ENCODE data around the gene NOB1.

Gene NOB1

GRCh38 chr16:69779724-69780123 is 25.0 kb upstream of the NOB1 start:
- peaks cover 3% of the 10 kb centered on the region for H3K9me3 ChIP-seq (ENCODE audit: control insufficient read depth, low read length)
- no peaks in the 10 kb centered on the region for H3K4me1 ChIP-seq (ENCODE audit: control insufficient read depth, insufficient read depth, low read length)
- no peak for DNase-seq (ENCODE audit: low read depth)
- H3K9ac ChIP-seq (ENCODE audit: low read length): no peak overlapping the region
- H3K27me3 ChIP-seq (replicated peaks; ENCODE audit: control insufficient read depth, insufficient read depth, low read length): no peaks in the 10 kb centered on the region
- H3K4me3 ChIP-seq (ENCODE audit: low read length): no peak overlapping the region
- H3K36me3 ChIP-seq (ENCODE audit: control insufficient read depth, insufficient read depth, low read length, severe bottlenecking): no peaks in the 10 kb centered on the region

GRCh38 chr16:69775563-69775962 is 20.8 kb upstream of the NOB1 start:
- no peak overlapping the region for H3K4me3 ChIP-seq (ENCODE audit: low read length)
- DNase-seq (ENCODE audit: low read depth): no peak
- no peaks in the 10 kb centered on the region for H3K36me3 ChIP-seq (ENCODE audit: control insufficient read depth, insufficient read depth, low read length, severe bottlenecking)
- H3K9me3 ChIP-seq (ENCODE audit: control insufficient read depth, low read length): peaks cover 3% of the 10 kb centered on the region
- no peaks in the 10 kb centered on the region for H3K27me3 ChIP-seq (replicated peaks; ENCODE audit: control insufficient read depth, insufficient read depth, low read length)
- peaks cover 7% of the 10 kb centered on the region for H3K4me1 ChIP-seq (ENCODE audit: control insufficient read depth, insufficient read depth, low read length)
- no peak overlapping the region for H3K9ac ChIP-seq (ENCODE audit: low read length)

- no peaks in the 10 kb centered on the region for H3K36me3 ChIP-seq (ENCODE audit: control insufficient read depth, insufficient read depth, low read length, severe bottlenecking)
- peak overlapping the region; percentile 61 for H3K4me3 ChIP-seq (ENCODE audit: low read length)
- H3K9me3 ChIP-seq (ENCODE audit: control insufficient read depth, low read length): peaks cover 3% of the 10 kb centered on the region
- H3K27me3 ChIP-seq (replicated peaks; ENCODE audit: control insufficient read depth, insufficient read depth, low read length): no peaks in the 10 kb centered on the region
- DNase-seq (ENCODE audit: low read depth): no peak
- H3K4me1 ChIP-seq (ENCODE audit: control insufficient read depth, insufficient read depth, low read length): peaks cover 7% of the 10 kb centered on the region
- no peak overlapping the region for H3K9ac ChIP-seq (ENCODE audit: low read length)
Measured at GRCh38 chr16:69773260-69773947, 18.7 kb upstream of the NOB1 start.

DNA sequence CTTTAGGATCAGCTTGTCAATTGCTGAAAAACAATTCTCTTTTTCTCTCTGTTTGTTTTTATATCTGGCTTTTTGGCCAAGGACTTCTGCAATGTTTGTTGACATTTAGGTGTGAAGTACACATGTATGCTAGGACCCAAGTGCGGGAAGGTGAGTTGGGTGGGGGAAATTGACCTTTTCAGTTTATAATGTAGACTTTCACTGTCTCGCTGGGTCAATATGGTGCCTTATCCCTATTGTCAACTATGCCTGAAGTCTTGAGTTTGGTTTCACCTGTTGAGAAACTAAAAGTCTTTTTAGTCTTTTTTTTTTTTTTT is 16.9 kb upstream of the NOB1 start:
- Histone ChIP-seq H3K27me3 (replicated peaks; ENCODE audit: control insufficient read depth, insufficient read depth, low read length) (no peaks in the 10 kb centered on the region), H3K4me1 (ENCODE audit: control insufficient read depth, insufficient read depth, low read length) (peaks cover 7% of the 10 kb centered on the region), H3K9me3 (ENCODE audit: control insufficient read depth, low read length) (peaks cover 3% of the 10 kb centered on the region), H3K36me3 (ENCODE audit: control insufficient read depth, insufficient read depth, low read length, severe bottlenecking) (no peaks in the 10 kb centered on the region), H3K4me3 (ENCODE audit: low read length) (no peak overlapping the region), H3K9ac (ENCODE audit: low read length) (no peak overlapping the region)
- DNase-seq (ENCODE audit: low read depth): no peak

- no peaks in the 10 kb centered on the region for H3K27me3 ChIP-seq (replicated peaks; ENCODE audit: control insufficient read depth, insufficient read depth, low read length)
- no peak overlapping the region for H3K4me3 ChIP-seq (ENCODE audit: low read length)
- no peaks in the 10 kb centered on the region for H3K9me3 ChIP-seq (ENCODE audit: control insufficient read depth, low read length)
- peaks cover 7% of the 10 kb centered on the region for H3K4me1 ChIP-seq (ENCODE audit: control insufficient read depth, insufficient read depth, low read length)
- no peaks in the 10 kb centered on the region for H3K36me3 ChIP-seq (ENCODE audit: control insufficient read depth, insufficient read depth, low read length, severe bottlenecking)
- H3K9ac ChIP-seq (ENCODE audit: low read length): no peak overlapping the region
- DNase-seq (ENCODE audit: low read depth): no peak
Measured at GRCh38 chr16:69769404-69769803, 14.7 kb upstream of the NOB1 start.

GRCh38 chr16:69768666-69769065 is 13.9 kb upstream of the NOB1 start:
- H3K9me3 ChIP-seq (ENCODE audit: control insufficient read depth, low read length): no peaks in the 10 kb centered on the region
- no peak overlapping the region for H3K4me3 ChIP-seq (ENCODE audit: low read length)
- peaks cover 9% of the 10 kb centered on the region for H3K4me1 ChIP-seq (ENCODE audit: control insufficient read depth, insufficient read depth, low read length)
- H3K36me3 ChIP-seq (ENCODE audit: control insufficient read depth, insufficient read depth, low read length, severe bottlenecking): no peaks in the 10 kb centered on the region
- H3K9ac ChIP-seq (ENCODE audit: low read length): no peak overlapping the region
- no peaks in the 10 kb centered on the region for H3K27me3 ChIP-seq (replicated peaks; ENCODE audit: control insufficient read depth, insufficient read depth, low read length)
- DNase-seq (ENCODE audit: low read depth): no peak

- peaks cover 10% of the 10 kb centered on the region for H3K4me1 ChIP-seq (ENCODE audit: control insufficient read depth, insufficient read depth, low read length)
- H3K4me3 ChIP-seq (ENCODE audit: low read length): no peak overlapping the region
Measured at GRCh38 chr16:69767459-69768229, 12.9 kb upstream of the NOB1 start.

DNA sequence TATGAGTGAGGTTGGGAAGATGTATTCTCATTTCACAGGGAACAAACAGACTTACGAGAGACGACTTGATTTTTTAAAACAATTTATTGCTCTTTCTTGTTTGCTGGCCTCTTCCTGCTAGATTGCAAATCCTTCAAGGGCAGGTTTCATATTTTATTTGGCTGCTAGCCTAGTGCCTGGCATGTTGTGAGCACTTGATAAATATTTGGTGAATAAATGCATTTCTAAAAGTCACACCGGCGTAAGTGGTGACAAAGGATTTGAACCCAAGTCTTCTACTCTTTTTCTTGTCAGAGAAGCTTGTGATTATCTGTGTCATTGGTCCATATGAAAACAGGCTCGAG is 8.8 kb upstream of the NOB1 start:
- H3K9me3 ChIP-seq (ENCODE audit: control insufficient read depth, low read length): no peaks in the 10 kb centered on the region
- H3K36me3 ChIP-seq (ENCODE audit: control insufficient read depth, insufficient read depth, low read length, severe bottlenecking): no peaks in the 10 kb centered on the region
- peak overlapping the region; percentile 98 for H3K4me3 ChIP-seq (ENCODE audit: low read length)
- DNase-seq (ENCODE audit: low read depth): peak; percentile 14
- H3K4me1 ChIP-seq (ENCODE audit: control insufficient read depth, insufficient read depth, low read length): peaks cover 8% of the 10 kb centered on the region
- H3K27me3 ChIP-seq (replicated peaks; ENCODE audit: control insufficient read depth, insufficient read depth, low read length): no peaks in the 10 kb centered on the region
- peak overlapping the region; percentile 97 for H3K9ac ChIP-seq (ENCODE audit: low read length)

More at GRCh38 chr16:69767459-69768229, 12.9 kb upstream of the NOB1 start:
- Histone ChIP-seq H3K9ac (ENCODE audit: low read length) (no peak overlapping the region), H3K36me3 (ENCODE audit: control insufficient read depth, insufficient read depth, low read length, severe bottlenecking) (no peaks in the 10 kb centered on the region), H3K27me3 (replicated peaks; ENCODE audit: control insufficient read depth, insufficient read depth, low read length) (no peaks in the 10 kb centered on the region), H3K9me3 (ENCODE audit: control insufficient read depth, low read length) (no peaks in the 10 kb centered on the region)
- no peak for DNase-seq (ENCODE audit: low read depth)

DNA sequence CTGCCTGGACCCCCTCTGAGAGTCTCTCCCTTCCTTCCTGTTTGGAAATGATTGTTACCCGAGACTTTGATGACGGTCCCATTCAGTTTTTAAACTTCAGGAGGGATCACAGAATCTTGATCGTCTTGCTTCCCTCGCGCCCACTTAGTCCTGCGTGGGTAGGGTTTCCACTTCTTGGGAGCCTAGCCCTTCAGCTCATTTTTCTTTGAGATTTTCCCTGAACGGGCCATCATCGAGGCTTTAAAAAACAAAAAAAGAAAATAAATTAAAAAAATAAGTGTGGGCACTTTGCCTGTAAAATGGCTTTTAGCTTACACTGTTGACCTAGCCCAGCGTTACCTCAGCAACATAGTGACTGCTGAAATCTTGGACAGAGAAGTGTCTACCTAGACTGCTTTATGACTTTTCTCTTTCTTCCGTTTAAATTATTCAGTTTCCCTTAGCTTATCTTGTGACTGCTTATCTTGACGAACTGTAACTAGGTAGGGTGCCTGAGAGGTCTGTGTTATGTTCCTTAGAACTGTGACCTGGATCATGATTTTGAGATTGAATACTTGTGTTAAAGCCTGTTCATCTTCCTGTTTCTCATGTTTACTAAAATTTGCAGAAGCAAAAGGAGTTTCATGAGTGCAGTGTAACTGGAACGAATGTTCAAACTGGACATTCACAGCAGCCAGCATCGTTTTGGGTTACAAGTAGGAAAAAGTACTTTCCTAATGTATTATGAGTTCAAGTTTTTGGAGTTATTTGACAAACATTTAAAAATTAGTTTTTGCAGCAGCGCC is 8.3 kb upstream of the NOB1 start:
- Histone ChIP-seq H3K36me3 (ENCODE audit: control insufficient read depth, insufficient read depth, low read length, severe bottlenecking) (no peaks in the 10 kb centered on the region), H3K27me3 (replicated peaks; ENCODE audit: control insufficient read depth, insufficient read depth, low read length) (no peaks in the 10 kb centered on the region), H3K4me1 (ENCODE audit: control insufficient read depth, insufficient read depth, low read length) (peaks cover 8% of the 10 kb centered on the region), H3K9ac (ENCODE audit: low read length) (peak overlapping the region; percentile 97), H3K9me3 (ENCODE audit: control insufficient read depth, low read length) (no peaks in the 10 kb centered on the region), H3K4me3 (ENCODE audit: low read length) (peak overlapping the region; percentile 98)
- peak; percentile 60 for DNase-seq (ENCODE audit: low read depth)

DNA sequence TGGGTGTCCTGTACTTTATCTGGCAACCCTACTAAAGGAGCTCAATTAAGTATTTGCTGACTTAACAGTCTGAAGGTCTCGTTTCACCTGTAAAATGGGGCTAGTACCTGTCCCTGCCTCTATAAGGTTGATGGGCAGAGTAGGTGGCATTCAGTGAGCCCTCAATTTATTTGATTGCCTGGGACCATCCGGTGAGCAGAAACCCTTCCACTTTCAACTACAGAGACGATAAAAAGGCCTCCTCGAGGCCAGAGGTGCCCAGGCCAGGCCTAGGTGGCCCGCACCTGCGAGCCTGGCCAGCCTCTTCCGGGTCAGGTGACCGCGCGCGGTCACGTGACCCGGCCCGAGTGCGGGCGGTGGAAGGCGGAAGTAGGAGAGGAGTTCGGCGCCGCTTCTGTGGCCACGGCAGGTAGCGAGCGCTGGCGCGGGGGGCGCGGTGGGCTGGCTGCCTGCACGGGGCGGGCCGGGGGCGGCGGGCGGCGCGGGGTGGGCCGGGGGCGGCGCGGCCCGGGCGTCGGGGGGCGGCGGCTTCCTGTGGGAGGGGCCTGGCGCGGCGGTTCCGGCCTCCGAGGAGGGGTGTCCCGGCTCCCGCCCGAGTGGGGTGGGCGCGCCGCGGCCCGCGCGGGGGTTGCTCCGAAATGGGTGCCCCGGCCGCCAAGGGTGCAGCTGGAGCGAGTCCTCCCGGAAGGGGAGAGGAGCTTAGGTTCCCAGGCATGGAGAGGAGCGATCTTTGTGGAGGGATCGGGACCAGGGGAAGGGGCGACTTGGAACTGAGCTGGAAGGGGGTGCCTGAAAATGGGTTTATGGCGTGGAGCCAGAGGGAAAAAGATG is 7.5 kb upstream of the NOB1 start, which contains the start of gene WWP2:
Gene WWP2 (plus strand): TSS at position 350 of the 831 bp plus-strand sequence. CDS start 24,679 bp downstream, outside the sequence.
- peak within 1 kb of the TSS; percentile 98 for H3K4me3 ChIP-seq (ENCODE audit: low read length)
- H3K36me3 ChIP-seq (ENCODE audit: control insufficient read depth, insufficient read depth, low read length, severe bottlenecking): no peaks in the 10 kb centered on the region
- no peaks in the 10 kb centered on the region for H3K9me3 ChIP-seq (ENCODE audit: control insufficient read depth, low read length)
- H3K4me1 ChIP-seq (ENCODE audit: control insufficient read depth, insufficient read depth, low read length): peaks cover 8% of the 10 kb centered on the region
- no peaks in the 10 kb centered on the region for H3K27me3 ChIP-seq (replicated peaks; ENCODE audit: control insufficient read depth, insufficient read depth, low read length)
- peak within 1 kb of the TSS; percentile 97 for H3K9ac ChIP-seq (ENCODE audit: low read length)
- peak; percentile 83 for DNase-seq (ENCODE audit: low read depth)

Measured in adipocyte (in vitro differentiated cells).